ENCODE measurements around the gene GPBP1L1. TPM values are rescaled to one million over a fixed set of nuclear protein-coding genes. Genes with fewer than 3 reads are reported as not detected.
A peak's percentile ranks its signal among the peaks of the same experiment; 100 is the strongest.

Gene GPBP1L1
- polyA plus RNA-seq, 1 experiment = 63.0 TPM

GRCh38 chr1:45583666-45584350, 102.5 kb downstream of the GPBP1L1 start, which contains the start of gene NASP:
TSS of gene NASP (plus strand) at chr1:45584041. CDS start at chr1:45584147, 106 bp downstream.
- ChIA-PET CTCF (interaction anchor here (1.3 to 1.4 kb wide), 2 partner anchors 8 to 13 kb away, joined by 3 to 5 read pairs; no protein-coding TSS in a partner anchor), POLR2A (interaction anchor here (0.7 to 5.5 kb wide), 9 partner anchors 18 to 244 kb away, joined by 3 to 46 read pairs (median 4); partner anchors contain the start of genes AKR1A1, GPBP1L1, MUTYH and PRDX1)
- Histone ChIP-seq H3K27ac (ENCODE audit: low read depth, low read length) (peak within 1 kb of the TSS; percentile 78), H3K27me3 (ENCODE audit: control insufficient read depth, insufficient read depth, low read length) (no peaks in the 10 kb centered on the region), H3K9me3 (ENCODE audit: control insufficient read depth, insufficient read depth, low read length) (peaks cover 5% of the 10 kb centered on the region; the same call in 1 of the 2 replicates), H3K4me3 (ENCODE audit: low read depth, low read length) (peak within 1 kb of the TSS; percentile 99)
- TF ChIP-seq, protein P1, sequence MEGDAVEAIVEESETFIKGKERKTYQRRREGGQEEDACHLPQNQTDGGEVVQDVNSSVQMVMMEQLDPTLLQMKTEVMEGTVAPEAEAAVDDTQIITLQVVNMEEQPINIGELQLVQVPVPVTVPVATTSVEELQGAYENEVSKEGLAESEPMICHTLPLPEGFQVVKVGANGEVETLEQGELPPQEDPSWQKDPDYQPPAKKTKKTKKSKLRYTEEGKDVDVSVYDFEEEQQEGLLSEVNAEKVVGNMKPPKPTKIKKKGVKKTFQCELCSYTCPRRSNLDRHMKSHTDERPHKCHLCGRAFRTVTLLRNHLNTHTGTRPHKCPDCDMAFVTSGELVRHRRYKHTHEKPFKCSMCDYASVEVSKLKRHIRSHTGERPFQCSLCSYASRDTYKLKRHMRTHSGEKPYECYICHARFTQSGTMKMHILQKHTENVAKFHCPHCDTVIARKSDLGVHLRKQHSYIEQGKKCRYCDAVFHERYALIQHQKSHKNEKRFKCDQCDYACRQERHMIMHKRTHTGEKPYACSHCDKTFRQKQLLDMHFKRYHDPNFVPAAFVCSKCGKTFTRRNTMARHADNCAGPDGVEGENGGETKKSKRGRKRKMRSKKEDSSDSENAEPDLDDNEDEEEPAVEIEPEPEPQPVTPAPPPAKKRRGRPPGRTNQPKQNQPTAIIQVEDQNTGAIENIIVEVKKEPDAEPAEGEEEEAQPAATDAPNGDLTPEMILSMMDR (IDR thresholded peaks at IDR 0.05; ENCODE audit: low read depth, low read length) = no peak
- peak; percentile 41 for DNase-seq (ENCODE audit: low read depth, low spot score)

DNA sequence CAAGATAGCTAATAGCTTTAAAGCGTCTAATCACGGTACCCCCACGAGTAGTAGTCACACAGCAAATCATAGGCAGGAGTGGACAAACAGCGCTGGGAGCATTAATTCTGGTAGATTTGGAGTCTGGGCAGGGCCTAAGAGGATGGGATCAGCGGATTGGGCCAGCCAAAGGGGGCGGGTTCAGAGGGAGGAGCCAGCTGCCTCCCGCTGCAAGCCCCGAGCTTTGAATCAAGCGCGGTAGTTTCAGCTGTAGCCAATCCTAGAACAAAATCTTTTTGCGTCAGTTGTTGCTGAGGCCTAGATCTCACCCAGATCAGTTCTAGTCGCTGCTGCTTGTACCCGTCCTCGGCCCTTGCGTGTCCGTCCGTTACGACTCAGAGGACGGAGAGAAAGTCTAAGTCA, 103.1 kb downstream of the GPBP1L1 start:
- ChIA-PET POLR2A (interaction anchor here (0.7 to 5.5 kb wide), 7 partner anchors 32 to 793 kb away, joined by 3 to 46 read pairs (median 4); partner anchors contain the start of genes AKR1A1, GPBP1L1, MUTYH and PRDX1), CTCF (interaction anchor here (0.6 to 1.4 kb wide), 3 partner anchors 9 to 20 kb away, joined by 3 to 5 read pairs (median 3); no protein-coding TSS in a partner anchor)
- Histone ChIP-seq H3K4me3 (ENCODE audit: low read depth, low read length) (peak overlapping the region; percentile 99), H3K9me3 (ENCODE audit: control insufficient read depth, insufficient read depth, low read length) (peaks cover 5% of the 10 kb centered on the region; the same call in 1 of the 2 replicates), H3K27ac (ENCODE audit: low read depth, low read length) (peak overlapping the region; percentile 75), H3K27me3 (ENCODE audit: control insufficient read depth, insufficient read depth, low read length) (no peaks in the 10 kb centered on the region)
- TF ChIP-seq, protein P1 (IDR thresholded peaks at IDR 0.05; ENCODE audit: low read depth, low read length) = no peak
- DNase-seq (ENCODE audit: low read depth, low spot score) = peak; percentile 90

Small RNAs within 50 kb of the gene (small RNA-seq; reads per million reads assigned to genes)
- gene AL355480.1 (ENCODE audit: insufficient read length, low read depth) (not detected), gene AL355480.2 (ENCODE audit: insufficient read length, low read depth) (not detected), gene AL355480.3 (ENCODE audit: insufficient read length, low read depth) (not detected), gene AL355480.4 (ENCODE audit: insufficient read length, low read depth) (not detected)

Other genes starting within 250 kb of the GPBP1L1 start
- gene TESK2, start 195.4 kb downstream of the GPBP1L1 start, polyA plus RNA-seq (2011; rRNA removed) = 2.5 and 2.6 TPM in 2 replicates
- gene CCDC163, start 186.5 kb downstream of the GPBP1L1 start, polyA plus RNA-seq (2011; rRNA removed) = 0.89 and 1.0 TPM in 2 replicates
- gene MMACHC, start 186.2 kb downstream of the GPBP1L1 start, polyA plus RNA-seq (2011; rRNA removed) = 4.4 and 4.5 TPM in 2 replicates
- gene PRDX1, start 164.6 kb downstream of the GPBP1L1 start, polyA plus RNA-seq (2011; rRNA removed) = 988 and 1,110 TPM in 2 replicates
- 150 and 175 TPM in 2 replicates for gene AKR1A1, start 135.7 kb downstream of the GPBP1L1 start, polyA plus RNA-seq (2011; rRNA removed)
- 61.9 and 74.8 TPM in 2 replicates for gene NASP, start 102.5 kb downstream of the GPBP1L1 start, polyA plus RNA-seq (2011; rRNA removed)
- 0.19 TPM in 2 replicates for gene CCDC17, start 62.5 kb downstream of the GPBP1L1 start, polyA plus RNA-seq (2011; rRNA removed)
- 52.8 and 53.9 TPM in 2 replicates for gene TMEM69, start 1.6 kb upstream of the GPBP1L1 start, polyA plus RNA-seq (2011; rRNA removed)
- 10.3 and 13.6 TPM in 2 replicates for gene IPP, start 64.1 kb upstream of the GPBP1L1 start, polyA plus RNA-seq (2011; rRNA removed)
- gene MAST2, start 117.1 kb upstream of the GPBP1L1 start, polyA plus RNA-seq (2011; rRNA removed) = 24.7 and 25.5 TPM in 2 replicates